ENCODE data around the gene GPR32. TPM values are rescaled to one million over a fixed set of nuclear protein-coding genes. Genes with fewer than 3 reads are reported as not detected.

GPR32 gene
- total and polyA plus RNA-seq, 8 donors = not detected

DNA sequence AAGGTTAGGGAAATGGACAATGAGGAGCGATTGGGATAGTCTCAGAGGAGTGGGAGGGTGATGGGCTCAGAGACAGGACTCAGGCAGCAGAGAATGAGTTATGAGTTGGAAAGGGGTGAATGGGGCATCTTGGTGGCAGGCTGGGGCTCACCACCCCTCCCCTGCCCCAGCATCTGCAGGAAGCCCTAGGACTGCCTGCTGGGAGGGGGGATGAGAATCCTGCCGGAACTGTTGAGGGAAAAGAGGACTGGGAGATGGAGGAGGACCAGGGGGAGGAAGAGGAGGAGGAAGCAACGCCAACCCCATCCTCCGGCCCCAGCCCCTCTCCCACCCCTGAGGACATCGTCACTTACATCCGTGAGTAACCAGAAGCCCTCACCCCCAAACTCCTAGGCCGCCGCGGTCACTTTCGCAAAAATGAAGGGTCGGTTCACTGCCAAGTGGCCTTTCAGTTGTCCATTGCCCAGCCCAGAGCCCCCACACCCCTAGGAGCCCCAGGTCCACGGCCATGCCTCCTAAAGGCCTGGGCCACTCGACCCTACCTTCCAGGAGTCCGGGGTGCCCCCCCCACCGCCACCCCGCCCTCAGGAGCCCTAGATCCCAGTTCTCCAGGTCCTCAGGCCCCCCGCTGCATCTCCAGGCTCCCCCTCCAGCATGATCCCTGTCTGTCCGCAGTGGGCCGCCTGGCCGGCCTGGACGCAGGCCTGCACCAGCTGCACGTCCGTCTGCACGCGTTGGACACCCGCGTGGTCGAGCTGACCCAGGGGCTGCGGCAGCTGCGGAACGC is 46.3 kb upstream of the GPR32 start:
- no peak for DNase-seq
- intact Hi-C loops (cut with DNase I) = no loop called here

DNA sequence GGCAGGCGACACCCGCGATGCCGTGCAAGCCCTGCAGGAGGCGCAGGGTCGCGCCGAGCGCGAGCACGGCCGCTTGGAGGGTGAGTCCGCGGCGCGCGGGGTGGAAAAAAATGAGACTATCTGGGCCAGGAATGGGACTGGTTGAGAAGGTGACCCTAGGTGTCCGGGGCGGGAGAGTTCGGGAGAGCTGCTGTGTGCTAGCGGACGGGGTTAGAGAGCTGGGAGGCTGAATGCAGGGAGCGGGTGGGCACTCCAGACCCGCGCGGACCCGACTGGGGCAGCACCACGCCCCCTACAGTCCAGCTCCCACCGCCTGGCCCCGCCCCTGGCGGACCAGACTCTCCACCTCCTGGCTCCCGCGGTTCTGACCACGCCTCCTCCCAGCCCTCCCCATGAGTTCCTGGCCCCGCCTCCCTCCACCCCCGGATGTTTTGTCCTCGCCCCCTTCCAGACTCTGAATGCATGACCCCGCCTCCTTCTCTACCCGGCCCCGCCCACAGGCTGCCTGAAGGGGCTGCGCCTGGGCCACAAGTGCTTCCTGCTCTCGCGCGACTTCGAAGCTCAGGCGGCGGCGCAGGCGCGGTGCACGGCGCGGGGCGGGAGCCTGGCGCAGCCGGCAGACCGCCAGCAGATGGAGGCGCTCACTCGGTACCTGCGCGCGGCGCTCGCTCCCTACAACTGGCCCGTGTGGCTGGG is 45.6 kb upstream of the GPR32 start:
- intact Hi-C loops (cut with DNase I) = no loop called here
- Histone ChIP-seq H3K9me3 (no peaks in the 10 kb centered on the region), H3K27me3 (peaks cover 6 to 89% of the 10 kb centered on the region in 2 donors), H3K36me3 (no peaks in the 10 kb centered on the region), H3K4me1 (peaks cover 8 to 23% of the 10 kb centered on the region in 2 donors), H3K4me3 (peak overlapping the region; percentile 44 to 58), H3K27ac (peak overlapping the region; percentile 19 to 61)
- TF ChIP-seq, protein P1, sequence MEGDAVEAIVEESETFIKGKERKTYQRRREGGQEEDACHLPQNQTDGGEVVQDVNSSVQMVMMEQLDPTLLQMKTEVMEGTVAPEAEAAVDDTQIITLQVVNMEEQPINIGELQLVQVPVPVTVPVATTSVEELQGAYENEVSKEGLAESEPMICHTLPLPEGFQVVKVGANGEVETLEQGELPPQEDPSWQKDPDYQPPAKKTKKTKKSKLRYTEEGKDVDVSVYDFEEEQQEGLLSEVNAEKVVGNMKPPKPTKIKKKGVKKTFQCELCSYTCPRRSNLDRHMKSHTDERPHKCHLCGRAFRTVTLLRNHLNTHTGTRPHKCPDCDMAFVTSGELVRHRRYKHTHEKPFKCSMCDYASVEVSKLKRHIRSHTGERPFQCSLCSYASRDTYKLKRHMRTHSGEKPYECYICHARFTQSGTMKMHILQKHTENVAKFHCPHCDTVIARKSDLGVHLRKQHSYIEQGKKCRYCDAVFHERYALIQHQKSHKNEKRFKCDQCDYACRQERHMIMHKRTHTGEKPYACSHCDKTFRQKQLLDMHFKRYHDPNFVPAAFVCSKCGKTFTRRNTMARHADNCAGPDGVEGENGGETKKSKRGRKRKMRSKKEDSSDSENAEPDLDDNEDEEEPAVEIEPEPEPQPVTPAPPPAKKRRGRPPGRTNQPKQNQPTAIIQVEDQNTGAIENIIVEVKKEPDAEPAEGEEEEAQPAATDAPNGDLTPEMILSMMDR (IDR thresholded peaks at IDR 0.05) = peak in 1 of 2 donors; percentile 61
- ATAC-seq (peak; percentile 97), DNase-seq (peak; percentile 98 to 100 (median 99))

More for the DNA sequence above, 46.3 kb upstream of the GPR32 start:
- no peaks in the 10 kb centered on the region for H3K36me3 ChIP-seq
- TF ChIP-seq, protein P1 (IDR thresholded peaks at IDR 0.05) = peak in 1 of 2 donors; percentile 60
- peak overlapping the region; percentile 41 to 69 for H3K27ac ChIP-seq
- no peak for ATAC-seq
- no peaks in the 10 kb centered on the region for H3K9me3 ChIP-seq
- peaks cover 6 to 96% of the 10 kb centered on the region in 2 donors for H3K27me3 ChIP-seq
- H3K4me1 ChIP-seq = peaks cover 8 to 30% of the 10 kb centered on the region in 2 donors
- H3K4me3 ChIP-seq = peak overlapping the region; percentile 44 to 58

DNA sequence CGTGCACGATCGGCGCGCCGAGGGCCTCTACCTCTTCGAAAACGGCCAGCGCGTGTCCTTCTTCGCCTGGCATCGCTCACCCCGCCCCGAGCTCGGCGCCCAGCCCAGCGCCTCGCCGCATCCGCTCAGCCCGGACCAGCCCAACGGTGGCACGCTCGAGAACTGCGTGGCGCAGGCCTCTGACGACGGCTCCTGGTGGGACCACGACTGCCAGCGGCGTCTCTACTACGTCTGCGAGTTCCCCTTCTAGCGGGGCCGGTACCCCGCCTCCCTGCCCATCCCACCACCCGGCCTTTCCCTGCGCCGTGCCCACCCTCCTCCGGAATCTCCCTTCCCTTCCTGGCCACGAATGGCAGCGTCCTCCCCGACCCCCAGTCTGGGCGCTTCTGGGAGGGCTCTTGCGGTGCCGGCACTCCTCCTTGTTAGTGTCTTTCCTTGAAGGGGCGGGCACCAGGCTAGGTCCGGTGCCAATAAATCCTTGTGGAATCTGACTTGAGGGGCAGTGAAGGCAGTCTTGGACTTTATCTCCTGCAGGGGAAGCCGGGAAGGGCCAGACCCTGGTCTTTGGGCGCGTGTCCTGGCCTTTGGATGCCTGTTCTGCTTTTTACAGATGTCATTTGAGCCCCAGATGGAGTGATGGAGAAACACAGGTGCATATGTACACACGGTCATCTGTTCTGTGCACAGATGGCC is 44.9 kb upstream of the GPR32 start:
- TF ChIP-seq, protein P1 (IDR thresholded peaks at IDR 0.05) = no peak
- Histone ChIP-seq H3K9me3 (no peaks in the 10 kb centered on the region), H3K36me3 (no peaks in the 10 kb centered on the region), H3K4me1 (peaks cover 8 to 23% of the 10 kb centered on the region in 2 donors), H3K27me3 (peaks cover 6 to 82% of the 10 kb centered on the region in 2 donors), H3K4me3 (peak overlapping the region; percentile 42 to 58), H3K27ac (peak overlapping the region in 1 of 2 donors; percentile 61)
- intact Hi-C loops (cut with DNase I) = no loop called here
- ATAC-seq (no peak), DNase-seq (no peak)

DNA sequence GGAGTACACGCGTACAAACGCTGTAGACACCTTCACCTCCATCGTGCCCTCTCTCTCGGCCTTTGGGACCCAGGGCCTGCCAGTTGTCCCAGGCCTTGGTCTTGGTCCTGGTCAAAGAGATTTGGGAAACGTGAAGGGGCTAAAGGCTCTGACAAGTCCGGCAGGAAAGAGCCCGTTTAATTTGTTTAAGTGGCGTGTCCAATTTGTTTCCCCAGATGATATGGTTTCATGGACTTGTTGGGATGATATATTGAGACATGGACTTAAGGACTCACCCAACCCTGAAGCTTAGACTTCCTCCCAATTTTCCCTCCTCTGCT is 44.4 kb upstream of the GPR32 start:
- Histone ChIP-seq H3K9me3 (no peaks in the 10 kb centered on the region), H3K36me3 (no peaks in the 10 kb centered on the region), H3K27ac (no peak overlapping the region), H3K4me1 (peaks cover 8 to 23% of the 10 kb centered on the region in 2 donors), H3K27me3 (peaks cover 6 to 79% of the 10 kb centered on the region in 2 donors), H3K4me3 (peak overlapping the region in 1 of 2 donors; percentile 58)
- ATAC-seq = no peak
- intact Hi-C loops (cut with DNase I) = no loop called here
- DNase-seq = no peak
- TF ChIP-seq, protein P1 (IDR thresholded peaks at IDR 0.05) = no peak

Data from left lung (tissue), 10 donors.